ENCODE results near the gene CDK5RAP1. TPM values are rescaled to one million over a fixed set of nuclear protein-coding genes. Genes with fewer than 3 reads are reported as not detected.

CDK5RAP1 gene
- polyA plus RNA-seq, 1 experiment, result 24.6 TPM

DNA sequence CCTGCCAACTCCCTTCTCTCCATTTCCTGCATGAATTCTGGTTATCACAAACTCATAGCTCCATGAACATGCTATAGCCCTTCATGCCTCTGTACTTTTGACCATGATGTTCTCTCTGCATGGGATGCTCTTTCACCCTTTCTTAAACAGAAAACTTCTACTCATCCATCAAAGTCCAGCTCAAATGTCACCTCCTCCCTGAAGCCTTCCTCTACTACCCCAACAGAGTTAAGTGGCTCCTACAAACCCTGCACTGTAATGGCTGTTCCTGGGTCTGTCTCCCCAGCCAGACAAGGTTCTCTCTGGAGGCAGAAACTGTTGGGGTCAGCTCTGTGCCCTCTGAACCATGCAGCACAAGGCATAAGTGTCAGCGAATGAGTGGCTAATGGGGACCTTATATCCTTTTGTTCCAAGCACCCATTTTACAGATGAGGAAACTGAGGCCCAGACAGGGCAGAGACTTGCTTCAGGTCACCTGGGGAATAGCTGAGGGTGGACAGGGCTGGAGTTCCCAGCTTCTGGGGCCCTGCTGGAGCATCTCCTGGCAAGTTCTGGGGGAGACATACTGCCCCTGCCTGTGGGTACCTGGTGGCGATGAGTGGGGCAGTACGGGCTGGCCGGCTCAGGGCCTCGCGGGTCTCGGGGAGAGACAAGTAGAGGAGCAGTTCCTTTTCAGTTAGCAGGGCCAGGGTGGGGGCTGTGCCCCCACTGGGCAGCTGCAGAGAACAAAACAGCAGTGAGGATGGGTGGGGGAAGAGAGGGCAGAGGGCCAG is 10.6 kb upstream of the CDK5RAP1 start:
- DNase-seq (ENCODE audit: low read depth, low spot score), result no peak
- CTCF ChIA-PET, result interaction anchor here (0.6 to 1.5 kb wide), 2 partner anchors 105 to 255 kb away, joined by 4 read pairs; partner anchors contain the start of gene ACTL10

DNA sequence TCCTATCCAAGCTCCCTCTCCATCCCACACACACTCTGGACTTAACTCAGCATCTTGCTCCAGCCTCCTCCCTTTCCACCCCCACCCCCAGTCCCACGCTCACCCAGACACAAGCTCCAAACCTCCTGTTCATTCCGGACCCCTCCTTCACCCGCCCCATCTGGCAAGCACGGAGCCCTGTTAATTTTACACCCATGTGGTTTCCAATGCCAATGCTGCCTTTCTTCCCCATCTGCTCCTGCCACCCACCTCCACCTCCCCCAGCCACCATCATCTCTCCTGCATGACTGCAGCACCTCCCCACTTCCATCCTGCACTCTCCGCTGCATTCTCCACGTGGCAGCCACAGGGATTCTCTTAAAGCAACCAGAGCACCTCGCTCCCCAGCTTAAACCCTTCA is 9.9 kb upstream of the CDK5RAP1 start:
- Histone ChIP-seq H3K27me3 (ENCODE audit: control insufficient read depth, insufficient read depth, low read length) (no peaks in the 10 kb centered on the region), H3K9me3 (ENCODE audit: control insufficient read depth, insufficient read depth, low read length) (peaks cover 13% of the 10 kb centered on the region), H3K27ac (ENCODE audit: low read depth, low read length) (no peak overlapping the region), H3K4me3 (ENCODE audit: low read depth, low read length) (no peak overlapping the region)
- CTCF ChIA-PET, result interaction anchor here (0.6 to 1.5 kb wide), 2 partner anchors 106 to 256 kb away, joined by 4 read pairs; partner anchors contain the start of gene ACTL10
- no peak for DNase-seq (ENCODE audit: low read depth, low spot score)
- TF ChIP-seq, protein P1, sequence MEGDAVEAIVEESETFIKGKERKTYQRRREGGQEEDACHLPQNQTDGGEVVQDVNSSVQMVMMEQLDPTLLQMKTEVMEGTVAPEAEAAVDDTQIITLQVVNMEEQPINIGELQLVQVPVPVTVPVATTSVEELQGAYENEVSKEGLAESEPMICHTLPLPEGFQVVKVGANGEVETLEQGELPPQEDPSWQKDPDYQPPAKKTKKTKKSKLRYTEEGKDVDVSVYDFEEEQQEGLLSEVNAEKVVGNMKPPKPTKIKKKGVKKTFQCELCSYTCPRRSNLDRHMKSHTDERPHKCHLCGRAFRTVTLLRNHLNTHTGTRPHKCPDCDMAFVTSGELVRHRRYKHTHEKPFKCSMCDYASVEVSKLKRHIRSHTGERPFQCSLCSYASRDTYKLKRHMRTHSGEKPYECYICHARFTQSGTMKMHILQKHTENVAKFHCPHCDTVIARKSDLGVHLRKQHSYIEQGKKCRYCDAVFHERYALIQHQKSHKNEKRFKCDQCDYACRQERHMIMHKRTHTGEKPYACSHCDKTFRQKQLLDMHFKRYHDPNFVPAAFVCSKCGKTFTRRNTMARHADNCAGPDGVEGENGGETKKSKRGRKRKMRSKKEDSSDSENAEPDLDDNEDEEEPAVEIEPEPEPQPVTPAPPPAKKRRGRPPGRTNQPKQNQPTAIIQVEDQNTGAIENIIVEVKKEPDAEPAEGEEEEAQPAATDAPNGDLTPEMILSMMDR (IDR thresholded peaks at IDR 0.05; ENCODE audit: low read depth, low read length), result no peak
- POLR2A ChIA-PET, result no interaction called here

More for the DNA sequence above, 10.6 kb upstream of the CDK5RAP1 start:
- Histone ChIP-seq H3K4me3 (ENCODE audit: low read depth, low read length) (no peak overlapping the region), H3K9me3 (ENCODE audit: control insufficient read depth, insufficient read depth, low read length) (peaks cover 13% of the 10 kb centered on the region), H3K27me3 (ENCODE audit: control insufficient read depth, insufficient read depth, low read length) (no peaks in the 10 kb centered on the region), H3K27ac (ENCODE audit: low read depth, low read length) (no peak overlapping the region)
- TF ChIP-seq, protein P1 (IDR thresholded peaks at IDR 0.05; ENCODE audit: low read depth, low read length), result no peak
- POLR2A ChIA-PET, result no interaction called here

DNA sequence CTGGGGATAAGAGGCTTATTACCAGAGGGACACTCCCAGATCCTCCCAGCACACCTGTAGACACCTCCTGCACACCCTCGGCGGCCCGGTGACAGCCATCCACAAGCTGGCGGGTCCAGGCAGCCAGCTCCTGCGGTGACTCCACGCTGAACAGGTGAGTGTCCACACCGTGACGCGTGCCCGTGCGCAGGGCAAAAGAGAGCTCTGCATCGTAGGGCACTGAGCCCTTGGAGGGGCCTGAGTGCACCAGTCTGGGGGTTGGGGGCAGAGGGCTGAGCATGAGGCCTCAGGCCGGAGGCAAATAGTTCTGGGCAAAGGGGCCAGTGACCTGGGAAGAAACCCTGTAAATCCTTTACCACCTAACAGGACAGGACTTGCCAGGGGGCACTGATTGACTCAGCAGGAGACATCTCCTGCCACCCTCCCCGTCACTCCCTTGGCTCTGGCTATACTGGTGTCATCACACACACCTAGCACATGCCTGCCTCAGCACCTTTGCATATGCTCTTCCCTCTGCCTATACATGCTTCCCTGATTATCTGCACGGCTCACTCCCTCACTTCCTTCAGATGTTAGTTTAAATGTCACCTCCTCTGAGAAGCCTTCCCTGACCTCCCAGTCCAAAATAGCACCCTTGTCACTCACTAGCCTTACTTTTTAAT is 8.9 kb upstream of the CDK5RAP1 start:
- no peak overlapping the region for H3K4me3 ChIP-seq (ENCODE audit: low read depth, low read length)
- ChIA-PET CTCF (no interaction called here), POLR2A (no interaction called here)
- no peak overlapping the region for H3K27ac ChIP-seq (ENCODE audit: low read depth, low read length)
- TF ChIP-seq, protein P1 (IDR thresholded peaks at IDR 0.05; ENCODE audit: low read depth, low read length), result no peak
- peaks cover 13% of the 10 kb centered on the region for H3K9me3 ChIP-seq (ENCODE audit: control insufficient read depth, insufficient read depth, low read length)
- H3K27me3 ChIP-seq (ENCODE audit: control insufficient read depth, insufficient read depth, low read length), result no peaks in the 10 kb centered on the region
- no peak for DNase-seq (ENCODE audit: low read depth, low spot score)

DNA sequence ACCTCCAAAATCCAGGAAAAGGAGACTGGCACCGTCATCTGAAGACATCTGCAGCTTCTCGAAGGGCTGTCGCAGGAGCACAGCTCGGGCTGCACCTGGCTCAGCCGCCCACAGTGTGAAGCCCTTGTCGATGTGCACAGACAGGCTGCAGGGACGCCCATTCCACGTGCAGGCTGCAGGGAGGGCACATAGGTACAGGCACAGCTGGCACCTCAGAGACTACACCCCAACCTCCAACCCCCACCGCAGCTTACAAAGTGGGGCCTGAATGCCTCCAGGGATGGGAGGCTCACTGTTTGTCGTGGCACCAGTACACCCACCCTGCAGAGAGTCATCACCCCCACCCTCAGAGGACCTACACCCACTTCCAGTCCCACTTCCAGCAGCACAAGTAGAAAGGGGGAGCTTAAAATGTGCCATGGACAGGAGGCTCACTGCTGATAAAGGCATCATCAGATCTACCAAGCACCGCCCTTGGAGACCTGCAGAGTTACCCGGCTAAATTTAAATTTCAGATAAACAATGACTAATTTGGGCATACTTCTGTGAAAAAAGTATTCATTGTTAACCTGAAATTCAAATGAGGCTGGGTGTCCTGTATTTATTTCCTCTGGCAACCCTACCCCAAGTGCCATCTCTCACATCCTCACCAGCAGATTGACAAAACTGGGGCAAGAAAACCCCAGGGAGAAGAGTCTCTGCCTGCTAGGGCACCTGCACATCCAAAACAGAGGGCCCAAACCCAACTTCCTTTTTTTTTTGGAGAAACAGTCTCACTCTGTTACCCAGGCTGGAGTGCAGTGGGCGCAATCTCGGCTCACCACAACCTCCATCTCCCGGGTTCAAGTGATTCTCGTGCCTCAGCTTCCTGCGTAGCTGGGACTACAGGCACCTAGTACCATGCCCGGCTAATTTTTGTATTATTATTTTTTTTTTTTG is 7.7 kb upstream of the CDK5RAP1 start:
- Histone ChIP-seq H3K9me3 (ENCODE audit: control insufficient read depth, insufficient read depth, low read length) (peaks cover 13% of the 10 kb centered on the region), H3K4me3 (ENCODE audit: low read depth, low read length) (no peak overlapping the region), H3K27ac (ENCODE audit: low read depth, low read length) (no peak overlapping the region), H3K27me3 (ENCODE audit: control insufficient read depth, insufficient read depth, low read length) (no peaks in the 10 kb centered on the region)
- TF ChIP-seq, protein P1 (IDR thresholded peaks at IDR 0.05; ENCODE audit: low read depth, low read length), result no peak
- POLR2A ChIA-PET, result no interaction called here
- DNase-seq (ENCODE audit: low read depth, low spot score), result no peak
- CTCF ChIA-PET, result interaction anchor here (0.8 kb wide), 1 partner anchor 1748 kb away, joined by 7 read pairs; no protein-coding TSS in a partner anchor
